Astrocyte of the spinal cord (primary cell): Measurements from ENCODE around the gene ASTN2.

Experiments used
- DNase-seq: peaks from one replicate; pipeline ENCODE4 v3.0.0; 2011; ENCODE audit warnings: low read depth, low spot score
- H3K4me3 ChIP-seq: 2 replicates; pipeline ENCODE4 v1.5.1; 2011; ENCODE audit warnings: low read depth, mild to moderate bottlenecking, low read length, moderate library complexity
- in situ Hi-C: cut with HindIII; loops from 2 replicates; pipeline ENCODE4 v1.10.0; 2017; ENCODE audit warnings: low sequenced_read_pairs
- TF ChIP-seq, protein P1 (sequence below): IDR thresholded peaks from 2 replicates; pipeline ENCODE4 v1.5.1; 2012; ENCODE audit warnings: low read depth, mild to moderate bottlenecking, low read length, inconsistent platforms

The ASTN2 gene

DNA sequence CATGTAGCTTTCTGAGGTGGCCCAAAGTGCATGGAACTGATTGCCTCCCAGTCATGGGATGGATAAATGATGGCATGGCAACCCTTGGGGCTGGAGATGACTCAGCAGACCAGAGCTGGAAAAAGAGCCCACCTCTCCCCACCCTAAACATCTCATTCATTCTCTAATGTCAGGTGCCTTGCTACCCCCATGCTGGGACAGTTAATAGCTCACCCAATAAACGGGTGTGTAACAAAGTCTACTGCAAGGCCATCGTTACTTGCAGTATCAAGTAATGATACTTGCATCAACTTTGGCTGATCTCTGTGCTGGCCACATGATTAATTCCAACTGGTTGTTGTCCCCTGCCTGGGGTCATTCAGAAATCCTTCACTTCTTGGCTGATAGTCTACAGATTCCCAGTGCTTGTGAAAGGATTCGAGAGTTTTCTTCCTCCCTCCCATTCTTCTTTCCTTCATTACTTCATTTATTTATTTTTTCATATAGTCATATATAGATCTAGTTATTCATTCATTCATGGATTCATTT, 850.5 kb downstream of the ASTN2 start:
- TF ChIP-seq, protein P1, sequence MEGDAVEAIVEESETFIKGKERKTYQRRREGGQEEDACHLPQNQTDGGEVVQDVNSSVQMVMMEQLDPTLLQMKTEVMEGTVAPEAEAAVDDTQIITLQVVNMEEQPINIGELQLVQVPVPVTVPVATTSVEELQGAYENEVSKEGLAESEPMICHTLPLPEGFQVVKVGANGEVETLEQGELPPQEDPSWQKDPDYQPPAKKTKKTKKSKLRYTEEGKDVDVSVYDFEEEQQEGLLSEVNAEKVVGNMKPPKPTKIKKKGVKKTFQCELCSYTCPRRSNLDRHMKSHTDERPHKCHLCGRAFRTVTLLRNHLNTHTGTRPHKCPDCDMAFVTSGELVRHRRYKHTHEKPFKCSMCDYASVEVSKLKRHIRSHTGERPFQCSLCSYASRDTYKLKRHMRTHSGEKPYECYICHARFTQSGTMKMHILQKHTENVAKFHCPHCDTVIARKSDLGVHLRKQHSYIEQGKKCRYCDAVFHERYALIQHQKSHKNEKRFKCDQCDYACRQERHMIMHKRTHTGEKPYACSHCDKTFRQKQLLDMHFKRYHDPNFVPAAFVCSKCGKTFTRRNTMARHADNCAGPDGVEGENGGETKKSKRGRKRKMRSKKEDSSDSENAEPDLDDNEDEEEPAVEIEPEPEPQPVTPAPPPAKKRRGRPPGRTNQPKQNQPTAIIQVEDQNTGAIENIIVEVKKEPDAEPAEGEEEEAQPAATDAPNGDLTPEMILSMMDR, result no peak
- in situ Hi-C loops, result no loop called here
- no peak overlapping the region for H3K4me3 ChIP-seq
- no peak for DNase-seq

DNA sequence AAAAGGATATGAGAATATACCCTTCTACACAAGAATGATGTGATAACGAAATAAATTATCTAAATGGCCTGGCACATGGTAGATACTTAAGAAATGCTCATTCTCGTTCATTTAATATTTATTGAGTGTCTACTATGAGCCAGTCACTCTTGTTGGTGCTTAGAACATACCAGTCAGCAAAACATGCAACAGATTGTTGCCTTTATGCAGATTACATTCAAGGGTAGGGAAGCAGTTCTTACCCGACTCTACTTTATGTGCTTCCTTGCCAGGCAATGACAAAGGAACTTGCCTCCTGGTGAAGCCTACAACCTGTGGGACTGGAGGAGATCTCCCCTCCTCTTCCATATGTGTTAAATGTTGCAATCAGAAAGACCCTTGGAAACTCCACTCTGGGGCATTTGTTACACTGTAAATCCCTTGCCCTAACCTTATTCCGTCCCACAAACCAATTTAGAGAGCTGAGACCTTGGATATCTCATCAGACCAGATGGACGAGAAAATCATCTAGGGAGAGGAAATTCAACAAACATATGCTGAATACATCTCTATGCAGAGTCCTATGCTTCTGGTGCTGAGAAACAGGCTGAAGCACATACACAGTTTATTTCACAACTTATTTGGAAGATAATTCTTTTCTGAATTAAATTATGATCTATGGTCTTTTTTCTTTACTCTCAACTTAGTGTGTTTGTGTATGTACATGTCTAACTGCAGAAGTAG, 855.9 kb downstream of the ASTN2 start:
- no peak overlapping the region for H3K4me3 ChIP-seq
- DNase-seq, result no peak
- TF ChIP-seq, protein P1, result no peak
- in situ Hi-C loops, result no loop called here

DNA sequence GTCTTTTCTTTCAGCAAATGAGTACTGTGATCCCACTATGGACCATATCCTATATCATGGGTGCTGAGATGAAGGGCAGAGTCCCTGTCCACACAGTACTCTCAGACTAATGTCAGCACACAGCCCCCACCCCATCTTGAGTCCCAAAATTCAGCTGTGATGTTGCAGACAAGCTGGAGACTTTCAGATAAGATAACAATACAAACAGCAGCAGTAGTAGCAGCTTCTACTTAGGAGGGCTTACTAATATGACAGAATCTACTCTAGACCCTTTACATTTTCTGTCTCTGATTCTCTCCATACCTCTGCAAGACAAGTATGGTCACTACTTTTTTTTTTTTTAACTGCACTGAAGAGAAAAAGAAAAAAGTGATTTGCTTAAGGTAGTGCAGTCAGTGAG, 856.8 kb downstream of the ASTN2 start:
- in situ Hi-C loops, result no loop called here
- TF ChIP-seq, protein P1, result no peak
- no peak for DNase-seq
- no peak overlapping the region for H3K4me3 ChIP-seq

DNA sequence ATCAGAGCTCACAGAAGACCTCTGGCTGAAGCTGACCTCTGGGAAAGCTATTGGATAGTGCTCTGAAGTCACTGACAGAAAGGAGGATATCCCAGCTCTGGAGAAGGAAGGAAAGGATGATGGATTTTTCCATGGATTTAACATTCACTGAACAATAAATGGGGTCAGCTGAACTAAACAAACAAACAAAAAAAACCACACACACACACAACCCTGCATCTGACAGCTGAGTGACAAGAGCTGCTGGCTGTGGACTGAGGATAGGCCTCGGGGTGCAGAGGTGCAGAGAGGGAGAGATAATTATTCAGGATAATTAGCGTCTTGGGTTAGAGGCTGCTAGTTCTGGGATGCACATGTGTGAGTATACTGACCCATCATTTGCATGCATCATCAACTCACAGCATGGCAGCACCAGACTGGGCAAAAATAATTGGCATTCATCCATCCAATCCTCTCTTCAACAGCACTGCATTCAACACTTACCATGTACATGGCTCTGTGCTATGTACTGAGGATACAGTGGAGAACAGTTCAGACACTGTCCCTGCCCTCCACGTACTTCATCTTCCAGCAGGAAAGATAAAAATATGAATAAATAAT, 859.2 kb downstream of the ASTN2 start:
- in situ Hi-C loops, result no loop called here
- TF ChIP-seq, protein P1, result no peak
- no peak for DNase-seq

DNA sequence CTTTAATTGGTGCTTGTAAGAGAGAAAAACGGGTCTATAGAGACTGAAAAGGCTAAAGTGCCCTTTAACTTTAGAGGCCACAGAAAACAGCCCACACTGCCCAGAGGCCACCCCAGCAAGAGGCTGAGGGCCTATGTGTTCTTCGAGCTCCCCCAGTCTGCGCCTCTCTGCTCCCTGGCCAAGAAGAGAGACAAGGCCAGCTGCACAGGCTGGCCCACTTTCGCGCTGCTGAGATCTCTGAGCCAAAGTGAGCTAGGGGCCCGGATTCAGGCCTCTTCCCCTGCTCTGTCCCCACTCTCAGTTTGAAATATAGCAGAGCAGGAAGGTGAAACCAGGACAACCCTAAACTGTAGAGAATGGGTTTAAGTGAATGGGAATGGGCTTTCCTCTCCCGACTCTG, 859.7 kb downstream of the ASTN2 start:
- in situ Hi-C loops, result no loop called here
- H3K4me3 ChIP-seq, result no peak overlapping the region
- no peak for DNase-seq
- TF ChIP-seq, protein P1, result no peak

More for the DNA sequence above, 859.2 kb downstream of the ASTN2 start:
- no peak overlapping the region for H3K4me3 ChIP-seq

DNA sequence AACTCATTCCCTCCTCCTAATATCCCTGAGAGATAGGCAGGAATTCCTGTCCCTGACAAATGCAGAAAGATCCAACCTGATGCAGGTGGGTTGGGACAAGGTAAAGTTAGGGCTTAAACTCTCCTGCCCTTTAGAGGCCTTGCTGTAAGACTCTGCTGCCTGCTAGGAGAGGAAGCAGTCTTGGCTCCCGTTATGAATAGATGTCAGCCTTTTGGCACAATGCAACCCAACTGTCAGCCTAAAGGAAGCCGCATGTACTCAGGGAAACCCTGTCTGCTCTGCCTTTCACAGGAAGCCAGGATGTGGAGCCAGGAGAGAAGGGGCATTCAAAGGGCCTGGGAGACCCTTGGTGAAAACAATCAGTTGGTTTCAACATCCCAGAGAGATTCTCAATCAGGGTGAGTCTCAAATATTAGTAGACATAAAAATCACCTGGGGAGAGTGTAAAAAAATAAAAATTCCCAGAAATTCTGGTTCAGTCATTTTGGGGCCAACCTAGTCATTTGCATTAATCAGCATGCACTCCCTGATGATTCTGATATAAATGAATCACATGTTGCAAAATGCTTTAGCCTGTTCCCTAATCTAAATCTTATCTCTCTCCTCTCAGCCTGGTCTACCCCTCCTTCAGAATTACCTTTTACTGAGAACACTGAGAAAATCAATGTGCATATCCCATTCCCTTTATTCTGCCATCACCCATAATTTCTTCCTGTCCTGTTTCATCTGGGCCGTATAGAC, 864.0 kb downstream of the ASTN2 start:
- peak; percentile 40 for DNase-seq
- no peak overlapping the region for H3K4me3 ChIP-seq
- in situ Hi-C loops, result no loop called here
- TF ChIP-seq, protein P1, result no peak
